ENCODE results near the gene PLCXD1.

- TF ChIP-seq CTCF (IDR thresholded peaks at IDR 0.05) (no peak), POLR2A (IDR thresholded peaks at IDR 0.05) (no peak)
These were observed 68.5 kb downstream of the PLCXD1 start for GRCh38 chrX:349702-350101.

Measured in ovary (tissue), 3 donors.